ENCODE data around the gene RGMB.
A peak's percentile ranks its signal among the peaks of the same experiment; 100 is the strongest.

The RGMB gene

GRCh38 chr5:98769210-98769958 lies 4.1 kb upstream of the RGMB start:
- peaks cover 28% of the 10 kb centered on the region for H3K4me1 ChIP-seq (ENCODE audit: control insufficient read depth, low read depth, low read length)
- no peaks in the 10 kb centered on the region for H3K36me3 ChIP-seq (ENCODE audit: control insufficient read depth, low read depth, low read length)
- no peak overlapping the region for H3K27ac ChIP-seq (ENCODE audit: low read length)
- peaks cover 34% of the 10 kb centered on the region for H3K27me3 ChIP-seq (ENCODE audit: control insufficient read depth, insufficient read depth, low read length)
- H3K9me3 ChIP-seq (ENCODE audit: control insufficient read depth, low read depth, low read length): no peaks in the 10 kb centered on the region
- peak overlapping the region; percentile 88 for H3K4me3 ChIP-seq (ENCODE audit: low read length)
- peak overlapping the region; percentile 81 for H3K9ac ChIP-seq (ENCODE audit: low read length)

GRCh38 chr5:98769959-98770208 lies 3.6 kb upstream of the RGMB start:
- H3K27ac ChIP-seq (ENCODE audit: low read length): no peak overlapping the region
- H3K9me3 ChIP-seq (ENCODE audit: control insufficient read depth, low read depth, low read length): no peaks in the 10 kb centered on the region
- peaks cover 34% of the 10 kb centered on the region for H3K27me3 ChIP-seq (ENCODE audit: control insufficient read depth, insufficient read depth, low read length)
- peak overlapping the region; percentile 88 for H3K4me3 ChIP-seq (ENCODE audit: low read length)
- H3K9ac ChIP-seq (ENCODE audit: low read length): peak overlapping the region; percentile 81
- H3K36me3 ChIP-seq (ENCODE audit: control insufficient read depth, low read depth, low read length): no peaks in the 10 kb centered on the region
- peaks cover 28% of the 10 kb centered on the region for H3K4me1 ChIP-seq (ENCODE audit: control insufficient read depth, low read depth, low read length)

DNA sequence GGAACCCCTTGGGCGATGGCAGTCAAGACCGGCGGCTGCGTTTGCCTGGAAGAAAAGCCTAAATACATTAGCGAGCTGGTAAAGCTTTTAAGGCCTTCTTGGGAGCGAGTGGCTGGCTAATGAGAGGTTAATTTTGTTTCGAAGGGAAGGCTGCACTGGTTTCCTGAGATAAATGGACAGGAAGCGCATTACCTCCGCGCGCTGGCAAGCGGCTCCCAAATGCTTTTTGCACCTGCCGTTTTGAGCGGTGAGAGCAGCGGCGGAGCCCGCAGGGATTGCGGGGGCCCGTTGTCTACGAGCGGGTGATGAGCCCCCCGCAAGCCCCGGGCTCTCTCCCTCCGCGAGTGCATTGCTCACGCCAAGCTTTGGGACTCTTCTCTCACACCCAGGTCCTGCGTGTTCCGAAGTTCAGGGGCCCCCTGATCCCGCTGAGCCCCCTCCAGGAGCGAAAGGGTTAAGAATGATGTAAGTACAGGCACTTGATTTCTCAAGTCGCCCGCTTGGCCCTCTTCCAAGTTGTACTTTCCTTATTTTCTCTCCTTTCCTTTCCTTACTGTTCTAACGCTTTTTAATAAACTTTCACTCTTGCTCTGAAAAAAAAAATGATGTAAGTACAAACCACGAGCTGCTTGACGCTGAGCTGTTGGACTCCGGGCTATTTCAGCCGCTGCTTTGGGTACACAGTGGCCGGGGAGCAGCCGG lies 3.1 kb upstream of the RGMB start:
- no peak overlapping the region for H3K27ac ChIP-seq (ENCODE audit: low read length)
- H3K4me1 ChIP-seq (ENCODE audit: control insufficient read depth, low read depth, low read length): peaks cover 33% of the 10 kb centered on the region
- H3K27me3 ChIP-seq (ENCODE audit: control insufficient read depth, insufficient read depth, low read length): peaks cover 36% of the 10 kb centered on the region
- peaks cover 4% of the 10 kb centered on the region for H3K36me3 ChIP-seq (ENCODE audit: control insufficient read depth, low read depth, low read length)
- peak overlapping the region; percentile 81 for H3K9ac ChIP-seq (ENCODE audit: low read length)
- H3K4me3 ChIP-seq (ENCODE audit: low read length): peak overlapping the region; percentile 88
- H3K9me3 ChIP-seq (ENCODE audit: control insufficient read depth, low read depth, low read length): no peaks in the 10 kb centered on the region

DNA sequence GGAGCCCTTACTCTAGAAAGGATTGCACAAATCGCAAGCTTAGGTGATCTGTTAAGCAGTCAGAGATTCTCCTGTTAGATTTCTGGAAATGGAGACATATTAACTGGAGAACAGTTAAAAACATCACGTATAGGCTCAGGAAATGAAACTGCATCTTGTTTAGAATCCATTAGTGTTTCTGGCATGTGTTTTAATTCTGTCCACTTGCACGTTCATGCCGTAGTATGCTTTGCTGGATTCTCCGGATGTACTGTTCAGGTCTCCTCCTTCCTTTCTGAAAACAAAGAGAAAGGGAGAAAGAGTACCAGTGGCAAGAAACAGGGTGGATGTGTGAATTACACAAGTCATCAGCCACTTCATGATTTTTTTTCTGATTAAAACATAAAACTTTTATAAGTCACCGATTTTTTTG lies 2.5 kb upstream of the RGMB start:
- peak overlapping the region; percentile 81 for H3K9ac ChIP-seq (ENCODE audit: low read length)
- H3K36me3 ChIP-seq (ENCODE audit: control insufficient read depth, low read depth, low read length): peaks cover 8% of the 10 kb centered on the region
- peaks cover 39% of the 10 kb centered on the region for H3K4me1 ChIP-seq (ENCODE audit: control insufficient read depth, low read depth, low read length)
- H3K27me3 ChIP-seq (ENCODE audit: control insufficient read depth, insufficient read depth, low read length): peaks cover 37% of the 10 kb centered on the region
- H3K4me3 ChIP-seq (ENCODE audit: low read length): peak overlapping the region; percentile 88
- no peak overlapping the region for H3K27ac ChIP-seq (ENCODE audit: low read length)
- no peaks in the 10 kb centered on the region for H3K9me3 ChIP-seq (ENCODE audit: control insufficient read depth, low read depth, low read length)

DNA sequence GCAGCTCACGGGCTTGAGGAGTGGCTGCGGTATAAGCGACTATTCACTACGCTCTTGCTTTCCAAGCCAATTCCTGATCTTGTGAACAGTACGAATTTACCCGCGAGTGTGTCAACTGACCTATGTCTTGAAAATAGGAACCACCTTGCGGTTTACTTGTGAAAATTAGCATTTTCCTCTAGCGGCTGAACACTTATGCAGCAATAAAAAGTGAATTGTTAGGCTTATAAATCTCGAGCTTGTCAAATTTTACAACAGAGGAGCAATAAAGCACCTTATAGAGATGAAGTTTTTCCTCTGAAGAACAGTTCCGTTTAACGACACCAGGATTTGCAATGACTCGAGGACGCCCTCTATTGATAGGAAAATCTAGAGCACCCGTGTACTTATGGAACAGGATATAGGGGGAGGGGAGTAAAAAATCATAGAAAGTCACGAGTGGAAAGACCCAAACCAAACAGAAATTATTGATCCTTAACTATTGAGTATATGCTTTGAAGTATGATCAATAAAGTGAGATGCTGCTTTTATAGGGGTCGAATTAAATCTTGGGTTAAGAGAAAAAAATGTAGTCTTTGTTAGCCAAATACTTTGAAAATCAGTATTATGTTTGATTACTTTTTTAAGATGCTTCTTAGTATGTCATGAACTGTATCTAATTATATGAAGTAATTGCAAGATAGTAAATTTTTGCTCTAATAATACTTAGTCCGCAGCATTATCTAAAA lies 1.9 kb upstream of the RGMB start:
- Histone ChIP-seq H3K9me3 (ENCODE audit: control insufficient read depth, low read depth, low read length) (no peaks in the 10 kb centered on the region), H3K36me3 (ENCODE audit: control insufficient read depth, low read depth, low read length) (peaks cover 9% of the 10 kb centered on the region), H3K27me3 (ENCODE audit: control insufficient read depth, insufficient read depth, low read length) (peaks cover 35% of the 10 kb centered on the region), H3K4me3 (ENCODE audit: low read length) (peak overlapping the region; percentile 88), H3K4me1 (ENCODE audit: control insufficient read depth, low read depth, low read length) (peaks cover 40% of the 10 kb centered on the region), H3K27ac (ENCODE audit: low read length) (no peak overlapping the region), H3K9ac (ENCODE audit: low read length) (peak overlapping the region; percentile 81)

GRCh38 chr5:98772415-98773213 lies 849 bp upstream of the RGMB start:
- H3K36me3 ChIP-seq (ENCODE audit: control insufficient read depth, low read depth, low read length): peaks cover 9% of the 10 kb centered on the region
- peak overlapping the region; percentile 38 for H3K9ac ChIP-seq (ENCODE audit: low read length)
- no peak overlapping the region for H3K27ac ChIP-seq (ENCODE audit: low read length)
- H3K4me3 ChIP-seq (ENCODE audit: low read length): peak overlapping the region; percentile 88
- peaks cover 35% of the 10 kb centered on the region for H3K27me3 ChIP-seq (ENCODE audit: control insufficient read depth, insufficient read depth, low read length)
- no peaks in the 10 kb centered on the region for H3K9me3 ChIP-seq (ENCODE audit: control insufficient read depth, low read depth, low read length)
- H3K4me1 ChIP-seq (ENCODE audit: control insufficient read depth, low read depth, low read length): peaks cover 32% of the 10 kb centered on the region

GRCh38 chr5:98773214-98773463 lies 324 bp upstream of the RGMB start:
- Histone ChIP-seq H3K27ac (ENCODE audit: low read length) (no peak overlapping the region), H3K4me1 (ENCODE audit: control insufficient read depth, low read depth, low read length) (peaks cover 29% of the 10 kb centered on the region), H3K36me3 (ENCODE audit: control insufficient read depth, low read depth, low read length) (peaks cover 9% of the 10 kb centered on the region), H3K9me3 (ENCODE audit: control insufficient read depth, low read depth, low read length) (no peaks in the 10 kb centered on the region), H3K9ac (ENCODE audit: low read length) (peak overlapping the region; percentile 38), H3K4me3 (ENCODE audit: low read length) (peak overlapping the region; percentile 88), H3K27me3 (ENCODE audit: control insufficient read depth, insufficient read depth, low read length) (peaks cover 35% of the 10 kb centered on the region)

DNA sequence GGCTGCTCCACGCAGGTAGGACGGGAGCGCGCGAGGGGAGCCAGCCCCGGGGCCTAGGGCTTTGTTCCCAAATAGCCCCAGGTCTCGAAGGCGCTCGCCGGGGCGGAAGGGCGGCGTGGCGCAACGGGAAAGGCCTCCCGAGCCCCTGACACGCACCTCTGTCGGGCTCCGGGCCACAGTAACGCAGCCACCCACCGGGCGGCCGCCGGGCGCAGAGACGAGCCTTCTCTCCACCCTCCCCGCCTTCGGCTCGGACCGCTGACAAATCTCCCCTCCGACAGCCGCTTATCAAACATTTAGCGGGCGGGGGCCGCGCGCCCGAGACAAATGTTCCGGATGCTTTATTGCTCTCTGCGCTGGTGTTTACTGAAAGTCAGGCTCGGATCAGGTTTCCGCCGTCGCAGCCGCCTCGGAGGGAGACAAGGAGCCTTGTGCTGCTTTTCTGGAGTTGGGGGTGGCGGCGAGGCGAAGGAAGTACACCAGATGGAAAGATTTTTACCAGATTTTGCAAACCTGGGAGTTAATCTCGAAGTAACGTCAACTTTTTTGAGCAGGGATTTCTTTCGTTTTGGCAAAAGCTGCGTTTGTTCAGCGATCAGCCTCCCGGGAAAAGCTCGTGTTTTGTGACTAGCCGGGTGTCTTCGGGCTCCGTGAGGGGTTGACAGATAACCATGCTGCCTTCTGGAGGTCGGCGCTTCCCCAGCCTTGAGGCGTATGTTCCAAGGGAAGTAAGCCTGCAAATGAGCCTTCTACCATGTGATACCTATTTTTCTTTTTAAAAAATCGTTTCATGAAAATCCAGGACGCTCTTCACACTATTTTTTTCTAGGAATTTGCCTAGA lies 950 bp downstream of the RGMB start:
- Histone ChIP-seq H3K4me3 (ENCODE audit: low read length) (peak overlapping the region; percentile 88), H3K9ac (ENCODE audit: low read length) (peak overlapping the region; percentile 38), H3K4me1 (ENCODE audit: control insufficient read depth, low read depth, low read length) (peaks cover 24% of the 10 kb centered on the region), H3K36me3 (ENCODE audit: control insufficient read depth, low read depth, low read length) (peaks cover 14% of the 10 kb centered on the region), H3K27me3 (ENCODE audit: control insufficient read depth, insufficient read depth, low read length) (peaks cover 35% of the 10 kb centered on the region), H3K9me3 (ENCODE audit: control insufficient read depth, low read depth, low read length) (no peaks in the 10 kb centered on the region), H3K27ac (ENCODE audit: low read length) (no peak overlapping the region)

DNA sequence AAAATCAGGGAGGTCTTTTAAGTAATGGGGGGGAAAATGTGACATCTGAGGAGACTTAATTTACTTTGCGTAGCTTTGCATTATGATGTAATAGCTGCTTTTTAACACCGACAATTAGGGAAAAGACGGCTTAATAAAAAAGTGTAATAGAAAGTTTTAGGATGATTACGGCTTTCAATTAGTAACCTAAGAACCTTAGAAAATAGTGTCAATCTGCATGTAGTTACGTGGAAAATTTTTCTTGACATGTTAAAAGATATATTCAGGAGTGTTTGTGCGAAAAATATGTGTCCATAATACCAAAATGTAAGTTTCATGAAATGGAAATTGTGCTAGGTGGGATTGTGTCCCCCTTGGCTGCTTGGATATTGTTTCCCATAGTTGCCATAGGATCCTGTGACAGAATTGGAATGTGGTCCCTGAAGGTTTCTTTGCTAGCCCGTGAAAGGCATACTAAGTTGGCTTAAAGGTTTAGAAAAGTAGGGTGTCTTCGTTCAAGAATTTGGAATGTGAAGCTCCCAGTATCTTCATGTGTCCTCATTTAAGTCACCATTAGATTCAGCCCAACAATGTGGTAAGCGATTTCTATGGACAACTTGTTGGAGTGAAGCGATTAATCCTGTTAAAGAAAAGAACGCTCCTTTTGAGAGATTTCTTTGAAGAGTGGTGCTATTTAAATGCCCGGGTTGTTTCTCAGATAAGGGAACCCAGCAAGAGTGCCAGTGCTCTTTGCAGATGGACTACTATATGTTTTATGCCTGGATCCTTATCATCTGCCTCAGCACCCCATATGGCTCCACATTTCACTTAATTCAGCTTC lies 2.0 kb downstream of the RGMB start:
- Histone ChIP-seq H3K4me1 (ENCODE audit: control insufficient read depth, low read depth, low read length) (peaks cover 24% of the 10 kb centered on the region), H3K4me3 (ENCODE audit: low read length) (peak overlapping the region; percentile 88), H3K27ac (ENCODE audit: low read length) (no peak overlapping the region), H3K36me3 (ENCODE audit: control insufficient read depth, low read depth, low read length) (peaks cover 25% of the 10 kb centered on the region), H3K27me3 (ENCODE audit: control insufficient read depth, insufficient read depth, low read length) (peaks cover 28% of the 10 kb centered on the region), H3K9ac (ENCODE audit: low read length) (peak overlapping the region; percentile 38), H3K9me3 (ENCODE audit: control insufficient read depth, low read depth, low read length) (no peaks in the 10 kb centered on the region)

DNA sequence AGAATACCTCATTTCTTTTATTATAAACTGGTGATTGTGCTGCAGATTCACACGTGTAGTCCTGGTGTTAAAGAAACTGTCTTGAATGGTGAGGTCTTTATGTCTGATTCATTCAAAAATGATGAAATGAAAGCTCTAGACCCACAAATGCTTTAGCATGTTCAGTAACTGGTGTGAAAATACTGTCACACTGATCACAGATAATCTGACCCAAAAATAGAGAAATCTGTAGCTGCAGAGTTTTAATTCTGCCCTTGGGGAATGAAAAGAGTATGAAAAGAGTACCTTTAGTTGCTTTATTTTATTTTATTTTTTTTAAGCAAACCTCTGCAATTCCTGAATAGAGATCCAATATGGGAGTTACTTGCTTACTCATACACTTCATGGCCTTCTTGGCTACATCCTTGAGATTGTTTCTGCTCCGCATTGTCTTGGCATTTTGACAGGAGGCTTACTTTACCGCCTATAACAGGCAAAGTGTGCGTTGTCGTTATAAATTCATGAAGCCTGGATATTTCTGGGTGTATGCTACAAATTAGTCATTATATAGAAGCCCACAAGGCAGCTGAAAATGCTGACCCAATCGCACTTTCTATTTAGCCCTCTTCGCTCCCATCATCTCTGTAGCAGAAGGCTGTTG lies 2.7 kb downstream of the RGMB start:
- H3K9me3 ChIP-seq (ENCODE audit: control insufficient read depth, low read depth, low read length): no peaks in the 10 kb centered on the region
- H3K4me1 ChIP-seq (ENCODE audit: control insufficient read depth, low read depth, low read length): peaks cover 21% of the 10 kb centered on the region
- H3K27ac ChIP-seq (ENCODE audit: low read length): no peak overlapping the region
- peaks cover 32% of the 10 kb centered on the region for H3K36me3 ChIP-seq (ENCODE audit: control insufficient read depth, low read depth, low read length)
- peak overlapping the region; percentile 88 for H3K4me3 ChIP-seq (ENCODE audit: low read length)
- peaks cover 20% of the 10 kb centered on the region for H3K27me3 ChIP-seq (ENCODE audit: control insufficient read depth, insufficient read depth, low read length)
- no peak overlapping the region for H3K9ac ChIP-seq (ENCODE audit: low read length)
